Amniotic stem cell (primary cell): ENCODE results near the gene NELL1.

Experiments
- DNase-seq: peaks from one replicate; lab custom pipeline; 2025; lab: John Stamatoyannopoulos, UW

Gene NELL1

GRCh38 chr11:21421711-21422329, 752.4 kb downstream of the NELL1 start:
- no peak for DNase-seq

- DNase-seq = no peak
These were observed 757.5 kb downstream of the NELL1 start for GRCh38 chr11:21426931-21427330.

GRCh38 chr11:21427726-21428125, 758.3 kb downstream of the NELL1 start:
- DNase-seq = no peak

- DNase-seq = no peak
These were observed 759.4 kb downstream of the NELL1 start for GRCh38 chr11:21428796-21429195.

GRCh38 chr11:21429401-21429800, 760.0 kb downstream of the NELL1 start:
- no peak for DNase-seq

- no peak for DNase-seq
These were observed 761.2 kb downstream of the NELL1 start for GRCh38 chr11:21430537-21430936.

GRCh38 chr11:21446939-21447590, 777.7 kb downstream of the NELL1 start:
- DNase-seq = no peak

- DNase-seq = no peak
These were observed 778.5 kb downstream of the NELL1 start for GRCh38 chr11:21447871-21448270.

- no peak for DNase-seq
These were observed 786.8 kb downstream of the NELL1 start for GRCh38 chr11:21456186-21456585.

- DNase-seq = no peak
These were observed 790.7 kb downstream of the NELL1 start for GRCh38 chr11:21460082-21460481.

- DNase-seq = no peak
These were observed 792.3 kb downstream of the NELL1 start for GRCh38 chr11:21461701-21462100.

- no peak for DNase-seq
These were observed 795.3 kb downstream of the NELL1 start for GRCh38 chr11:21464601-21465193.

- DNase-seq = no peak
These were observed 795.8 kb downstream of the NELL1 start for GRCh38 chr11:21465203-21465602.

GRCh38 chr11:21465920-21466319, 796.5 kb downstream of the NELL1 start:
- DNase-seq = no peak

GRCh38 chr11:21470521-21470920, 801.1 kb downstream of the NELL1 start:
- DNase-seq = no peak

GRCh38 chr11:21472261-21472660, 802.9 kb downstream of the NELL1 start:
- no peak for DNase-seq

GRCh38 chr11:21474529-21474928, 805.1 kb downstream of the NELL1 start:
- no peak for DNase-seq

- DNase-seq = no peak
These were observed 805.9 kb downstream of the NELL1 start for GRCh38 chr11:21475276-21475675.

GRCh38 chr11:21476588-21476987, 807.2 kb downstream of the NELL1 start:
- DNase-seq = no peak

GRCh38 chr11:21480240-21480639, 810.9 kb downstream of the NELL1 start:
- DNase-seq = no peak

GRCh38 chr11:21481255-21481654, 811.9 kb downstream of the NELL1 start:
- no peak for DNase-seq

GRCh38 chr11:21484039-21484438, 814.7 kb downstream of the NELL1 start:
- DNase-seq = no peak

GRCh38 chr11:21485006-21485405, 815.6 kb downstream of the NELL1 start:
- no peak for DNase-seq

GRCh38 chr11:21485426-21485825, 816.0 kb downstream of the NELL1 start:
- DNase-seq = no peak
